ENCODE data around the gene RAPGEF4. TPM values are rescaled to one million over a fixed set of nuclear protein-coding genes. Genes with fewer than 3 reads are reported as not detected.

Gene RAPGEF4
- total RNA-seq, 1 experiment from 2014 or later = 2.2 TPM

DNA sequence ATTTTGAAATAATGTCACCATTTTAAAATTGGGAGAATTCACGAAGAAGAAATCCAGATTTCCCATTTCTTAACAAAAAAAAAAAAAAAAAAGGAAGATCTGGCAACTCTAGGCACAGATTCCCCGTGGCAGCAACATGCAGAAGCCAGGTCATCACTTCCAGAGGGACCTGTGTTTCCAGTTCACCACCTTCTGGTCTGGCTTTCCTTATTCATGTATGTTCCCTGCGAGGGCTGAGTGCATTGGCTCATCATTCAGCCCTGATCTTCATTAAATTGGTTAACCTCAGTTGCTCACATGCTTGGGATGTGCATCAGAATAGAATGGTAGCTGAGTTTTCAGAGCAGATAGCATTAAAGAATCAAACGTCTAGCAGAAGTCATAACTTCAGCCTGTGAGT, 315.0 kb downstream of the RAPGEF4 start (continued):
- TF ChIP-seq, protein P1, sequence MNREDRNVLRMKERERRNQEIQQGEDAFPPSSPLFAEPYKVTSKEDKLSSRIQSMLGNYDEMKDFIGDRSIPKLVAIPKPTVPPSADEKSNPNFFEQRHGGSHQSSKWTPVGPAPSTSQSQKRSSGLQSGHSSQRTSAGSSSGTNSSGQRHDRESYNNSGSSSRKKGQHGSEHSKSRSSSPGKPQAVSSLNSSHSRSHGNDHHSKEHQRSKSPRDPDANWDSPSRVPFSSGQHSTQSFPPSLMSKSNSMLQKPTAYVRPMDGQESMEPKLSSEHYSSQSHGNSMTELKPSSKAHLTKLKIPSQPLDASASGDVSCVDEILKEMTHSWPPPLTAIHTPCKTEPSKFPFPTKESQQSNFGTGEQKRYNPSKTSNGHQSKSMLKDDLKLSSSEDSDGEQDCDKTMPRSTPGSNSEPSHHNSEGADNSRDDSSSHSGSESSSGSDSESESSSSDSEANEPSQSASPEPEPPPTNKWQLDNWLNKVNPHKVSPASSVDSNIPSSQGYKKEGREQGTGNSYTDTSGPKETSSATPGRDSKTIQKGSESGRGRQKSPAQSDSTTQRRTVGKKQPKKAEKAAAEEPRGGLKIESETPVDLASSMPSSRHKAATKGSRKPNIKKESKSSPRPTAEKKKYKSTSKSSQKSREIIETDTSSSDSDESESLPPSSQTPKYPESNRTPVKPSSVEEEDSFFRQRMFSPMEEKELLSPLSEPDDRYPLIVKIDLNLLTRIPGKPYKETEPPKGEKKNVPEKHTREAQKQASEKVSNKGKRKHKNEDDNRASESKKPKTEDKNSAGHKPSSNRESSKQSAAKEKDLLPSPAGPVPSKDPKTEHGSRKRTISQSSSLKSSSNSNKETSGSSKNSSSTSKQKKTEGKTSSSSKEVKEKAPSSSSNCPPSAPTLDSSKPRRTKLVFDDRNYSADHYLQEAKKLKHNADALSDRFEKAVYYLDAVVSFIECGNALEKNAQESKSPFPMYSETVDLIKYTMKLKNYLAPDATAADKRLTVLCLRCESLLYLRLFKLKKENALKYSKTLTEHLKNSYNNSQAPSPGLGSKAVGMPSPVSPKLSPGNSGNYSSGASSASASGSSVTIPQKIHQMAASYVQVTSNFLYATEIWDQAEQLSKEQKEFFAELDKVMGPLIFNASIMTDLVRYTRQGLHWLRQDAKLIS (CRISPR knock-in tag; IDR thresholded peaks at IDR 0.05; ENCODE audit: borderline replicate concordance) = no peak
- TF ChIP-seq, protein P2, sequence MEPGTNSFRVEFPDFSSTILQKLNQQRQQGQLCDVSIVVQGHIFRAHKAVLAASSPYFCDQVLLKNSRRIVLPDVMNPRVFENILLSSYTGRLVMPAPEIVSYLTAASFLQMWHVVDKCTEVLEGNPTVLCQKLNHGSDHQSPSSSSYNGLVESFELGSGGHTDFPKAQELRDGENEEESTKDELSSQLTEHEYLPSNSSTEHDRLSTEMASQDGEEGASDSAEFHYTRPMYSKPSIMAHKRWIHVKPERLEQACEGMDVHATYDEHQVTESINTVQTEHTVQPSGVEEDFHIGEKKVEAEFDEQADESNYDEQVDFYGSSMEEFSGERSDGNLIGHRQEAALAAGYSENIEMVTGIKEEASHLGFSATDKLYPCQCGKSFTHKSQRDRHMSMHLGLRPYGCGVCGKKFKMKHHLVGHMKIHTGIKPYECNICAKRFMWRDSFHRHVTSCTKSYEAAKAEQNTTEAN (CRISPR knock-in tag; IDR thresholded peaks at IDR 0.05) = no peak
- TF ChIP-seq TEAD1 (CRISPR knock-in tag; IDR thresholded peaks at IDR 0.05) = no peak
- TF ChIP-seq GABPB1 (CRISPR knock-in tag; IDR thresholded peaks at IDR 0.05) = no peak
- no peak for TF ChIP-seq ELF4 (CRISPR knock-in tag; IDR thresholded peaks at IDR 0.05; ENCODE audit: low read depth)
- TF ChIP-seq, protein P3, sequence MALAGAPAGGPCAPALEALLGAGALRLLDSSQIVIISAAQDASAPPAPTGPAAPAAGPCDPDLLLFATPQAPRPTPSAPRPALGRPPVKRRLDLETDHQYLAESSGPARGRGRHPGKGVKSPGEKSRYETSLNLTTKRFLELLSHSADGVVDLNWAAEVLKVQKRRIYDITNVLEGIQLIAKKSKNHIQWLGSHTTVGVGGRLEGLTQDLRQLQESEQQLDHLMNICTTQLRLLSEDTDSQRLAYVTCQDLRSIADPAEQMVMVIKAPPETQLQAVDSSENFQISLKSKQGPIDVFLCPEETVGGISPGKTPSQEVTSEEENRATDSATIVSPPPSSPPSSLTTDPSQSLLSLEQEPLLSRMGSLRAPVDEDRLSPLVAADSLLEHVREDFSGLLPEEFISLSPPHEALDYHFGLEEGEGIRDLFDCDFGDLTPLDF (CRISPR knock-in tag; IDR thresholded peaks at IDR 0.05) = no peak
- TF ChIP-seq FOXP1 (CRISPR knock-in tag; IDR thresholded peaks at IDR 0.05; ENCODE audit: borderline replicate concordance) = no peak
- TF ChIP-seq, protein P4, sequence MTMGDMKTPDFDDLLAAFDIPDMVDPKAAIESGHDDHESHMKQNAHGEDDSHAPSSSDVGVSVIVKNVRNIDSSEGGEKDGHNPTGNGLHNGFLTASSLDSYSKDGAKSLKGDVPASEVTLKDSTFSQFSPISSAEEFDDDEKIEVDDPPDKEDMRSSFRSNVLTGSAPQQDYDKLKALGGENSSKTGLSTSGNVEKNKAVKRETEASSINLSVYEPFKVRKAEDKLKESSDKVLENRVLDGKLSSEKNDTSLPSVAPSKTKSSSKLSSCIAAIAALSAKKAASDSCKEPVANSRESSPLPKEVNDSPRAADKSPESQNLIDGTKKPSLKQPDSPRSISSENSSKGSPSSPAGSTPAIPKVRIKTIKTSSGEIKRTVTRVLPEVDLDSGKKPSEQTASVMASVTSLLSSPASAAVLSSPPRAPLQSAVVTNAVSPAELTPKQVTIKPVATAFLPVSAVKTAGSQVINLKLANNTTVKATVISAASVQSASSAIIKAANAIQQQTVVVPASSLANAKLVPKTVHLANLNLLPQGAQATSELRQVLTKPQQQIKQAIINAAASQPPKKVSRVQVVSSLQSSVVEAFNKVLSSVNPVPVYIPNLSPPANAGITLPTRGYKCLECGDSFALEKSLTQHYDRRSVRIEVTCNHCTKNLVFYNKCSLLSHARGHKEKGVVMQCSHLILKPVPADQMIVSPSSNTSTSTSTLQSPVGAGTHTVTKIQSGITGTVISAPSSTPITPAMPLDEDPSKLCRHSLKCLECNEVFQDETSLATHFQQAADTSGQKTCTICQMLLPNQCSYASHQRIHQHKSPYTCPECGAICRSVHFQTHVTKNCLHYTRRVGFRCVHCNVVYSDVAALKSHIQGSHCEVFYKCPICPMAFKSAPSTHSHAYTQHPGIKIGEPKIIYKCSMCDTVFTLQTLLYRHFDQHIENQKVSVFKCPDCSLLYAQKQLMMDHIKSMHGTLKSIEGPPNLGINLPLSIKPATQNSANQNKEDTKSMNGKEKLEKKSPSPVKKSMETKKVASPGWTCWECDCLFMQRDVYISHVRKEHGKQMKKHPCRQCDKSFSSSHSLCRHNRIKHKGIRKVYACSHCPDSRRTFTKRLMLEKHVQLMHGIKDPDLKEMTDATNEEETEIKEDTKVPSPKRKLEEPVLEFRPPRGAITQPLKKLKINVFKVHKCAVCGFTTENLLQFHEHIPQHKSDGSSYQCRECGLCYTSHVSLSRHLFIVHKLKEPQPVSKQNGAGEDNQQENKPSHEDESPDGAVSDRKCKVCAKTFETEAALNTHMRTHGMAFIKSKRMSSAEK (CRISPR knock-in tag; IDR thresholded peaks at IDR 0.05; ENCODE audit: borderline replicate concordance) = no peak
- TF ChIP-seq, protein P5, sequence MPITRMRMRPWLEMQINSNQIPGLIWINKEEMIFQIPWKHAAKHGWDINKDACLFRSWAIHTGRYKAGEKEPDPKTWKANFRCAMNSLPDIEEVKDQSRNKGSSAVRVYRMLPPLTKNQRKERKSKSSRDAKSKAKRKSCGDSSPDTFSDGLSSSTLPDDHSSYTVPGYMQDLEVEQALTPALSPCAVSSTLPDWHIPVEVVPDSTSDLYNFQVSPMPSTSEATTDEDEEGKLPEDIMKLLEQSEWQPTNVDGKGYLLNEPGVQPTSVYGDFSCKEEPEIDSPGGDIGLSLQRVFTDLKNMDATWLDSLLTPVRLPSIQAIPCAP (CRISPR knock-in tag; IDR thresholded peaks at IDR 0.05) = no peak
- no peak for TF ChIP-seq IRF2 (CRISPR knock-in tag; IDR thresholded peaks at IDR 0.05; ENCODE audit: borderline replicate concordance, low read depth)
- TF ChIP-seq KAT7 (CRISPR knock-in tag; IDR thresholded peaks at IDR 0.05; ENCODE audit: borderline replicate concordance) = no peak
- TF ChIP-seq, protein P6, sequence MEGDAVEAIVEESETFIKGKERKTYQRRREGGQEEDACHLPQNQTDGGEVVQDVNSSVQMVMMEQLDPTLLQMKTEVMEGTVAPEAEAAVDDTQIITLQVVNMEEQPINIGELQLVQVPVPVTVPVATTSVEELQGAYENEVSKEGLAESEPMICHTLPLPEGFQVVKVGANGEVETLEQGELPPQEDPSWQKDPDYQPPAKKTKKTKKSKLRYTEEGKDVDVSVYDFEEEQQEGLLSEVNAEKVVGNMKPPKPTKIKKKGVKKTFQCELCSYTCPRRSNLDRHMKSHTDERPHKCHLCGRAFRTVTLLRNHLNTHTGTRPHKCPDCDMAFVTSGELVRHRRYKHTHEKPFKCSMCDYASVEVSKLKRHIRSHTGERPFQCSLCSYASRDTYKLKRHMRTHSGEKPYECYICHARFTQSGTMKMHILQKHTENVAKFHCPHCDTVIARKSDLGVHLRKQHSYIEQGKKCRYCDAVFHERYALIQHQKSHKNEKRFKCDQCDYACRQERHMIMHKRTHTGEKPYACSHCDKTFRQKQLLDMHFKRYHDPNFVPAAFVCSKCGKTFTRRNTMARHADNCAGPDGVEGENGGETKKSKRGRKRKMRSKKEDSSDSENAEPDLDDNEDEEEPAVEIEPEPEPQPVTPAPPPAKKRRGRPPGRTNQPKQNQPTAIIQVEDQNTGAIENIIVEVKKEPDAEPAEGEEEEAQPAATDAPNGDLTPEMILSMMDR (IDR thresholded peaks at IDR 0.05) = no peak
- no peak for TF ChIP-seq ZNF263 (CRISPR knock-in tag; IDR thresholded peaks at IDR 0.05; ENCODE audit: low read depth)
- TF ChIP-seq, protein P7, sequence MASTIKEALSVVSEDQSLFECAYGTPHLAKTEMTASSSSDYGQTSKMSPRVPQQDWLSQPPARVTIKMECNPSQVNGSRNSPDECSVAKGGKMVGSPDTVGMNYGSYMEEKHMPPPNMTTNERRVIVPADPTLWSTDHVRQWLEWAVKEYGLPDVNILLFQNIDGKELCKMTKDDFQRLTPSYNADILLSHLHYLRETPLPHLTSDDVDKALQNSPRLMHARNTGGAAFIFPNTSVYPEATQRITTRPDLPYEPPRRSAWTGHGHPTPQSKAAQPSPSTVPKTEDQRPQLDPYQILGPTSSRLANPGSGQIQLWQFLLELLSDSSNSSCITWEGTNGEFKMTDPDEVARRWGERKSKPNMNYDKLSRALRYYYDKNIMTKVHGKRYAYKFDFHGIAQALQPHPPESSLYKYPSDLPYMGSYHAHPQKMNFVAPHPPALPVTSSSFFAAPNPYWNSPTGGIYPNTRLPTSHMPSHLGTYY (CRISPR knock-in tag; IDR thresholded peaks at IDR 0.05) = no peak
- no peak for TF ChIP-seq ZNF317 (CRISPR knock-in tag; IDR thresholded peaks at IDR 0.05; ENCODE audit: borderline replicate concordance, low read depth)
- TF ChIP-seq MYBL2 (CRISPR knock-in tag; IDR thresholded peaks at IDR 0.05) = no peak
